NT2/D1 (cell line): ENCODE results near the gene PAFAH1B1.

Experiments
- SUZ12 ChIP-seq: IDR thresholded peaks from 2 replicates; pipeline ENCODE4 v1.6.1; 2011; ENCODE audit not compliant: insufficient read length, insufficient read depth; ENCODE audit errors: extremely low read depth
- YY1 ChIP-seq: IDR thresholded peaks from 2 replicates; pipeline ENCODE4 v1.6.1; 2011; ENCODE audit not compliant: insufficient read length, insufficient read depth
- ZNF274 ChIP-seq: IDR thresholded peaks from 2 replicates; pipeline ENCODE4 v1.6.1; 2011; ENCODE audit warnings: mild to moderate bottlenecking, low read depth, low read length

DNA sequence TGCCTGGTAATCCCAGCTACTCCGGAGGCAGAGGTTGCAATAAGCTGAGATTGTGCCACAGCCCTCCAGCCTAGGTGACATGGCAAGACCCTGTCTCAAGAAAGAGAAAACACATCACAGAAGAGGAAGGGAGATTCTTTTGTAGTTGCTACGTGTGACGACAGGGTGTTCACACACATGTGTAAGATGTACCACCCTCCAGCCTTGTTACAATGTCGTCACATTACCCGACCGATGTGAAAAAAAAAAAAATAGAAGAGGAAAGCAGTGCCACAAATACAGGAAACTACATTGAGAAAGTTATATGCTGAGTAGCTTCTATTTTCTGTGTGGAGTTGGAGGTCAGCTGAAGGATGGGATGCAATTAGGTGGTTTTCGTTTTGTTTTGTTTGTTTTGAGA lies 62.1 kb downstream of the PAFAH1B1 start:
- TF ChIP-seq SUZ12: no peak
- TF ChIP-seq ZNF274: no peak
- TF ChIP-seq YY1: no peak
